Activated CD8-positive, alpha-beta memory T cell treated with anti-CD3 and anti-CD28 coated beads for 24 hours (primary cell): ENCODE data around the gene IFT88.

Experiments used
- DNase-seq: peaks from one replicate; pipeline ENCODE4 v3.0.0-alpha.2; 2020

IFT88 gene

DNA sequence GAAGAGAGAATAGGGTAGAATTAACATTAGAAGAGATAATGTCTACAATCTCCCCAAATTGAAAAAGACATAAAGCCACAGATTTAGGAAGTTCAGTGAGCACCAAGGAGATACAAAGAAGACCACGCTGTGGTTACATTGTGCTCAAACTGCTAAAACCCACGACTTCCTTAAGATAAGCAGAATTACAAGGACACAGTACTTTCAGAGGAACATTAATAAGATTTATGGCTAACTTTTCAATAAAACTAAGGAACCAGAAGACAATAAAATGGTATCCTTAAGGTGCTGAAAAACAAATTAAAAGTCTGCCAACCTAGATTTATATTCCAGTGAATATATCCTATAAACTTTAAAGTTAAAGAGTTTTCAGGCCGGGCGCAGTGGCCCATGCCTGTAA, 129.1 kb downstream of the IFT88 start:
- no peak for DNase-seq

- no peak for DNase-seq
Measured at GRCh38 chr13:20699715-20700114, 132.8 kb downstream of the IFT88 start.

DNA sequence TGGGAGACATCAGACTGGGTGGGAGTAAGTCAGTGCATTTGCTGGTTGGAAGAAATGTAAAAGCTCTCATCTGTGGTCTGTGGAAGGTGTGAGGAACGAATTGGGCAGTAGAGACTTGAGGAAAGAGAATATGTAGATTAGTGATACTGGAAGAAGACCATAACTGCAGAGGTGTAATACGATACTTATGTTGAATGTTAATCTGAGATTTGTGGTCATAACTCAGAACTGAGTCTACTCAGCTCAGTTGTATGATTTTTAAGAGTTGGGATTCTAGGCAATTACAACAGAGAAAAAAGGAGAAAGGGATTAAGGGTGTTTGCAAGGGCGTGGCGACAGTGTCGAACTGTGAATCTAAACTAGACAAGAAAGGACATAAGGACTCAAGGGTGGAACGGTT, 133.3 kb downstream of the IFT88 start:
- DNase-seq = no peak

GRCh38 chr13:20701461-20701860, 134.5 kb downstream of the IFT88 start:
- DNase-seq = no peak

DNA sequence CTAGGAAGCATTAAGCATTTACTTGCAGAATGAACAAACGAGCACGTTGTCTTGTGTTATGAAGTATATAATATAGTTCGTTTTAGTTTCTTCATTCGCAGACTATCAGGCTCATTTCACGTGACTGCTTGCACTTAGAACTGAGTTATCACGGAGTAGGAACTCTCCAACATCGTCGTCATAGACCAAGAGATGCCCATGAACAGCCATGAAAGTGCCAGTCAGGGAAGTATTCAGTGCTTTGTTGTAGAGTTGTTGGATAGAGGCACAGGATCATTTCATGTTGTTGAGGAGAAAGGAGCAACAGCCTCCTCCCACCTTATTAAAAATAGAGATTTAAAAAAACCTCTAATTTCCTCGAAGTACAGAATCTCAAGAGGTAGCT, 135.6 kb downstream of the IFT88 start:
- DNase-seq = no peak

DNA sequence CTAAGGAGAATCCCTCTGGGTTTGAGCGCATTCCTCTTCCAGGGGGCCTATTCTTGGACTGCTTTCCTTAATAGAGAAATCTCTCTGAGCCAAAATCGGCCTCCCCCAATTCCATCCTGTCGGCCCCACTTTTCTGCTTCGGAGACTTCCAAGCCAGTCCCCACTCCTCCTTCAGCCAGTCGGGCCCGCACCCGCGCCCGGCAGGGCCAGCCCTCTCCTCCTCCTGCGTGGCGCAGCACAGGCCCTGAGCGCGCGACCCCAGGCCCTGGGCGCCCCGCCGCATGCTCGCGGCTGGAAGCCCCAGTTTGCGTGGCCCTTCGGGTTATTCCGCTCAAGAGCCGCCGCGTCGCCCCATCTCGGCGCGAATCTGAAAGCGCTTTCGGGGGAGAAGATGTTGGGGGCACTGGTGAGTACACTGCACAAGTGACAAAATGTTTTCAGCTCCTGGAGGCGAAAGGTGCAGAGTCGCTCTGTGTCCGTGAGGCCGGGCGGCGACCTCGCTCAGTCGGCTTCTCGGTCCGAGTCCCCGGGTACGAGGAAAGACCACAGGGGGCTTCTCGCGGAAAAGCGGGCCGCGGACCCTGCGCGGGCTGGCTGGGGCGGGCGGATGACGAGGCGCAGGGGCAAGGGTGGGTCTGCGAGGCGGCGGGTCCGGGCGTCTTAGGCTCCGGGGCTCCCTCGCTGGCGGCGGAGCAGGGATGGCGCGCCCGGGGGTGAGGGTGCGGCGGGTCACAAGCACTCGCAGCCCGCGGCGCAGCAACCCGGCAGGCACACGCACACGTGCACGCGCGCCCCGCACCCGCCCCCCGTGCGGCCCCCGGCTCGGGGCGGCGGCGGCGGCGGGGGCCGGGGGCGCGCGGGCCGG, 136.2 kb downstream of the IFT88 start, which contains the start of gene IL17D:
Gene IL17D (plus strand): TSS at position 785 of the 865 bp plus-strand sequence. CDS start 303 bp downstream, outside the sequence.
- DNase-seq = peak; percentile 82

DNA sequence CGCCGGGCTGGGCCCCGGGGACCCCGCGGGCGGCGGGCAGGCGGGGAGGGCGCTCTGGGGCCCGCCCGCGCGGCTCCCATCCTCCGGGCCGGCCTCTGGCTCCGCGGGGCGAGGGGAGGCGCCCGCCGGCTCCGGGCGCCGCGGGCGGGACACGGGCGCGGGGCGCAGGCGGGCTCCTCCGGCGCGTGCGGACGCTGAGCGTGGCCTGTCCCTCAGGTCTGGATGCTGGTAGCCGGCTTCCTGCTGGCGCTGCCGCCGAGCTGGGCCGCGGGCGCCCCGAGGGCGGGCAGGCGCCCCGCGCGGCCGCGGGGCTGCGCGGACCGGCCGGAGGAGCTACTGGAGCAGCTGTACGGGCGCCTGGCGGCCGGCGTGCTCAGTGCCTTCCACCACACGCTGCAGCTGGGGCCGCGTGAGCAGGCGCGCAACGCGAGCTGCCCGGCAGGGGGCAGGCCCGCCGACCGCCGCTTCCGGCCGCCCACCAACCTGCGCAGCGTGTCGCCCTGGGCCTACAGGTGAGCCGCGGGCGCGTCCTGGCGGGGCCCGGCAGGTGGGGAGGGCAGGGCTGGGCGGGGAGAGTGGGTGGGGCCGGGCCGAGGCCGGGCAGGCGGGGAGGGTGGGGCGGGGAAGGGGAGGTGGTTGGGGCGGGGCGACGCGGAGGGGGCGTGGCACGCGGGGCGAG, 137.0 kb downstream of the IFT88 start:
- DNase-seq = peak; percentile 90

DNA sequence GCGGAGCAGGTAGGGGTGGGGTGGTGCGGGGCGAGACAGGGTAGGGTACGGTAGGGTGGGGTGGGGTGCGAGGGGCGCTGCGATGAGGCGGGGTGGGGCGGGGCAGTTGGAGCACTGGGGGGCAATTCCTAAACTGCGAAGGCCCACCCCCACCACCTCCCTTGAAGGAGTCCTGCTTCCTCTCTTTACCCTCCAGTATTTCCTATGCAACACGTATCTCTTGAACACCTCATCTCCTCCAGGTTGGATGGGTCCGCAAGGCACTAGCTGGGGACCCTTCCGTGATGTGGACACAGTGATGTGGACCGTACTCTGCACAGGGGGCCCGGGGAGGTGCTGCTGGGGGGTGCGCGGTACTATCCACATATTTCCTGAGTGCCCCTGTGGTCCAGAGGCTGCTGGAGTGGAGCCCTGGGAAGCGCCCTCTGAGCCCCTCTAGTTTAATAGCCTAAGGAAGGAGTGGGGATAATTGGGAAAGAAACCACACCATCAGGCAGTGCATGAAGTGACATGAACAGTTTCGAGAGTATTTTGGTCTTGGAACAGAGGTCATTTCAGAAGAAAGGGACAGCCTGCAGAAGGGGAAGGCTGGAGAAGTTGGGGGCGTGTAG, 137.6 kb downstream of the IFT88 start:
- no peak for DNase-seq

- no peak for DNase-seq
Measured at GRCh38 chr13:20706661-20707060, 139.7 kb downstream of the IFT88 start.

- DNase-seq = no peak
Measured at GRCh38 chr13:20708216-20708615, 141.3 kb downstream of the IFT88 start.

DNA sequence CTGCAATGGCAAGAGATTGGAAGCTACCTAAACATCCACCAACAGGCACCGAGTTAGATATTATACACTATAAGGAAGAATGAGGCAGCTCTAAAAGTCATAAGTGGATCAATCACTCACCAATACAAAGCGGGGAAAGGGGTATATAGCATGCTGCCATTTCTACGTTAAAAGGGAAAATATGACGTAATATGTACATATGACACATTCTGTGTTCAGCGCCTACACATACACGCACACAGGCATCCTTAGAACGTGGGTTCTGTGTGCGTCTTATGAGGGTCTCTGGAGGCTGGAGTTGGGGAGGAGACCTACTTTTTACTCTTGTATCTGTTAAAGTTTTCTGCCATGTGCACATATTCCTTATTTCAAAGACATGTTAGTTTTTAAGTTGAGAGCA, 142.4 kb downstream of the IFT88 start:
- no peak for DNase-seq

GRCh38 chr13:20709782-20710181, 142.8 kb downstream of the IFT88 start:
- DNase-seq = no peak

- DNase-seq = no peak
Measured at GRCh38 chr13:20711301-20712044, 144.5 kb downstream of the IFT88 start.

GRCh38 chr13:20713014-20713376, 146.0 kb downstream of the IFT88 start:
- DNase-seq = no peak

DNA sequence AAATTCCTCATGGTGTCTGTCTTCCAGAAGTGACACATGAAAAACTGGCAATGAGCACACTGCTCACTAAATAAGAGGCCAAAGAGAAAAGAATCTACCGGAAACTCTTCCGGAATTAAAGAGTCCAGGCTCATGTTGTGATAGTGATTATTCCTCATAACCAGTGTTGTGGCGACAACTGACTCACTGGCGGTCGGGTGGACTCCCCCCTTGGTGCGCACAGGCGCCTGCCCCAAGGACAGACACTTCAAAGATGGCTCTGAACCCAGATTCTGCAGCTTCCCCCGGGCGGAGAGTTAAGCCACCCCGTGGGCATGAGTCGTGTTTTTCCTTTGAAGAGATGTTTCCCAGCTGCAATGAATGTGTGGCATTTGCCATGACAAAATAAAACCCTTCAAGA, 146.8 kb downstream of the IFT88 start:
- DNase-seq = no peak

DNA sequence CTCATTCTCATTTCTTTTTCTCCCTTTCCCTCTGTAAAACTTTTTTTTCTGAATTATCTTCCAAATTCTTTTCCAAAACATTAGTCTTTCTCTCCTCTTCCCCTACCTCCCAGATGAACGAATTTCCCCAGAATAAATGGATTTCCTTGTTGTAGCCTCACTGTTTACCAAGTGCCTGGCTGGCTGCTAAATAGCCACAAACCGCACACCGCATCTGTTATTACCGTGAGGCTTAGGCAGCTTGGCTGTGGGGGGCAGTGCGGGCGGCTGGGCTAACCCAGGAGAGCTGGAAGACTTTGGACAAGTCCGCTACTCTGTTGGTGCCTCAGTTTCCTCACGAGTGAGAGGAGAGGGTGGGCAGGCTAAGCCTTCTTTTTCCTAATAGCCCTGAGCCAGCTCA, 147.2 kb downstream of the IFT88 start:
- DNase-seq = no peak

GRCh38 chr13:20714563-20715329, 147.8 kb downstream of the IFT88 start:
- no peak for DNase-seq

- no peak for DNase-seq
Measured at GRCh38 chr13:20715330-20715712, 148.4 kb downstream of the IFT88 start.

DNA sequence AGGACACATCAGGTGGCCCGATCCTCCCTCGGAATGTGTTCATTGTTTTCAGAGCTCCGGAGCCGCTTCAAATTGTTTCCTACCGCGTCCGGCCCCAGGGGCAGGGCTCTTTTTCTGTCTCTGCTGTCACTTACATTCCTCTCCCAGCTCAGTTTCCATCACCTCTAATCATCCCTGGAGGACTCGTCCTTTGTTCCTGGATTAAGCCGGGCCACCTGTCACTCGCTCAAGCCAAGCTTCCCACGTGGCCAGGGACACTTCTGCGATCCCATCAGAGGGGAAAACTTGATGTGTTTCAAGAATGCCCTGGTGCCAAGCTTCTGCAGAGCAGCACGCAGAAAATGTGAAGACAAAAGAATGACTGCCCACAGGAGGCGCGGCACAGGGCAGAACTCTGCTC, 150.0 kb downstream of the IFT88 start:
- DNase-seq = no peak

DNA sequence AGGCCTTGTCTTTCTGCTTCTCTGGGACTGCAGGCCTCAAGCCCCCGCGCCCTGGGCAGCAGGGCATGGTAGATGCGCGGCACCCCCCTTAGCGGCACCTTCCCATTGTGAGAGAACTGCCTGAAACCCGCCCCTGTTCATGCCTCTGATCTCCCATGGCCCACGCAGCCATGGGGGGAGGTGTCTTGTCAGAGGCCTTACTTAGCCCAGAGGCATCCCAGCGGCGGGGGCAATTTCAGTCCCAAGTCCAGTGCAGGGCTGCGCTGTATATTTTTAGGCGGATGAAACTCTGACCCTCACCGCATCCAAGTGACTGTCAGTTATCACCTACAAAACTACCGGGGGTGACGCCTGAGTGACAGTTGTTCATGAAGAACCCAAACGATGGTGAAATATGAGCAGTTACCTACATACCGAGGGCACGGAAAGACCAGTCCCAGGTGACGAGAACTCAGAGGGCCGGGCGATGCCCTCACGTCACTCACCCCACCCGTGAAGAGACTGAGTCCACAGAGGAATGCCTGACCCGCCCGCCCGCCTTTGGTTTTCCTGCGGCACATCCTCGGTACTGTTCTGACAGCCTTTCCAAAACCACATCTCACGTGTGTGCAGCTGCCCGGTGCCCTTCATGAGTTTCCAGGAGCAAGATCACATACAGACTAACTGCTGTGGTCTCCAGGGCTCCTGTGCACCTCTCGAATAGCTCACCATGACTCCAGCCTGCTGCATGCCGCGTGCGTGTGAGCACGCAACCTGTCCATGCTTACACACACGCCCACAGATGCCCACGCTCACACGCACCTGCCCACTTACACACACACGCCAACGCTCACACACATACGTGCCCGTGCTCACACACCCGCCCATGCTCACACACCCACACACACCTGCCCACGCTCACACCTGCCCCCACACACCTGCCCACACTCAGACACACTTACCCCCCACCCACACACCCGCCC, 150.9 kb downstream of the IFT88 start:
- no peak for DNase-seq

DNA sequence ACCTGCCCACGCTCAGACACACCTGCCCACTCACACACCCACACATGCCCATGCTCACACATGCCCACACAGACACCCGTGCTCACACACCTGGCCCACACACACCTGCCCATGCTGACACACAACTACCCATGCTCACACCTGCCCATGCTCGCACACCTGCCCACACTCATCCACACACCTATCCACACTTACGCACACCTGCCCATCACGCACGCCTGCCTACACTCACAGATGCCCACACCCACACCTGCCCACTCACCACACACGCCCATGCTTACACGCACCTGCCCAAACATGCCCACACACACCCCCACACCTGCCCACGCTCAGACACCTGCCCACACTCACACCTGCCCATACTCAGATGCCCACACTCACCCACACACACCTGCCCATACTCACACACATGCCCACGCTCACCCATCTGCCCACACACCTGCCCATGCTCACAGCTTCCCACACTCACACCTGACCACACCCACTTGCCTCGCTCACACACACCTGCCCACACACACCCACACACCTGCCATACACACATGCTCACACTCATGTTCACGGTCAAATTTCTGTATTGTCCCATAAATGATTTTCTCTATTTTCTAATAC, 152.1 kb downstream of the IFT88 start:
- DNase-seq = no peak
